Small intestine (tissue), 7 donors: Measurements from ENCODE around the gene CLC. TPM values are rescaled to one million over a fixed set of nuclear protein-coding genes. Genes with fewer than 3 reads are reported as not detected.

Experiments
- DNase-seq, 2 donors: peaks; one replicate each; pipeline versions ENCODE4 v3.0.0 to v3.0.0-alpha.2; 2013
- FAIRE-seq: peaks from 2 replicates; lab custom pipeline; 2012; peaks lifted over from hg19 to GRCh38; lab: Jason Lieb, UNC
- H3K27ac ChIP-seq, 3 donors: one replicate each; pipeline ENCODE4 v1.5.1; 2013; ENCODE audit warnings: low read length in 2 of 3, mild to moderate bottlenecking in 2 of 3, control low read depth in 1 of 3, inconsistent platforms in 1 of 3, low read depth in 1 of 3, moderate library complexity in 1 of 3
- H3K27me3 ChIP-seq, 3 donors: one replicate each; pipeline ENCODE4 v1.6.1; 2013; ENCODE audit warnings: low read length in 3 of 3, inconsistent platforms in 1 of 3; ENCODE audit not compliant: control insufficient read depth in 3 of 3, insufficient read depth in 3 of 3
- H3K36me3 ChIP-seq, 3 donors: one replicate each; pipeline ENCODE4 v1.6.1; 2013; ENCODE audit warnings: low read length in 3 of 3, inconsistent platforms in 1 of 3, low read depth in 1 of 3, mild to moderate bottlenecking in 1 of 3, moderate library complexity in 1 of 3; ENCODE audit not compliant: control insufficient read depth in 3 of 3, insufficient read depth in 2 of 3
- H3K4me1 ChIP-seq, 3 donors: one replicate each; pipeline ENCODE4 v1.6.1; 2013; ENCODE audit warnings: low read length in 2 of 3, inconsistent platforms in 1 of 3, low read depth in 1 of 3, mild to moderate bottlenecking in 1 of 3, moderate library complexity in 1 of 3; ENCODE audit not compliant: control insufficient read depth in 3 of 3, insufficient read depth in 2 of 3
- H3K4me3 ChIP-seq, 3 donors: one replicate each; pipeline ENCODE4 v1.5.1; 2013; ENCODE audit warnings: low read length in 3 of 3, control low read depth in 1 of 3, inconsistent platforms in 1 of 3, low read depth in 1 of 3, mild to moderate bottlenecking in 1 of 3, moderate library complexity in 1 of 3
- H3K9me3 ChIP-seq, 2 donors: one replicate each; pipeline ENCODE4 v1.6.1; 2013; ENCODE audit warnings: low read depth in 1 of 2, low read length in 1 of 2; ENCODE audit not compliant: control insufficient read depth in 2 of 2, insufficient read depth in 1 of 2
- WGBS, 3 donors: extraction: QIAGEN DNeasy Blood & Tissue Kit; methylation state at CpG; one replicate each; pipeline ENCODE4 v1.1.7; 2013; 5-methylcytosine and 5-hydroxymethylcytosine counted together
- polyA plus RNA-seq, 4 donors: library from polyadenylated mRNA; stranded (reverse) in 3 of 4; unstranded in 1 of 4; fragments of 200-250 nt in 3 of 4; fragments of 120-200 nt in 1 of 4; gene quantifications; one replicate each; pipeline versions ENCODE4 v1.2.1 to v1.2.3, GENCODE V29; 2013
- donor health status: healthy with polysubstance abuse.
- donor health status: control.
- donor health status: control.
- donor health status: Bipolar disorder and iron deficiency.
- donor health status: healthy.

CLC gene
- polyA plus RNA-seq, 4 donors = 1.2 to 27.3 TPM; not detected in 2

DNA sequence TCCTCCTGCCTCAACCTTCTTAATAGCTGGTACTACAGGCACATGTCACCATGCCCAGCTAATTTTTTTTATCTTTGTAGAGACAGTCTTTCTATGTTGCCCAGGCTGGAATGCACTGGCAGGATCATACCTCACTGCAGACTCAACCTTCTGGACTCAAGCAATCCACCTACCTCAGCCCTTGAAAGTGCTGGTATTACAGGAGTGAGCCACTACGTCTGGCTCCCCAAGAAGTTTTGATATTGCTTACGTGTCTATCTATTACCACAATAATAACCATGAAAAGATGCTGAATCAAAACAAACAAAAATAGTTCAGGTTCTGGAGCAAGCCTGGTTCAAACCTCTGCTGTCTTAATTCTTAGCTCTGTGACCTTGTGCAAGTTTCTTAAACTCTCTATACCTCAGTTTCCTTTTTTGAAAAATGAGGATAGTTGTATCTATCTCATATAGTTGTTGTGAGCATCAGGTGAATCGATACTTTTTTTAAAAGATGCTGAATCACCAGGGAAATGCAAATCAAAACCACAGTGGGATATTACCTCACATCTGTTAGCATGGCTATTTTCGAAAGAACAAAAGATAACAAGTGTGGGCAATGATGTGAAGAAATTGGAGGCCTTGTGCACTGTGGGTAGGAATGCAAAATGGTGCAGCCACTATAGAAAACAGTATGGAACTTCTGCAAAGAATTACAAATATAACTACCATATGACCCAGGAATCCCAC lies 21.8 kb upstream of the CLC start:
- no peak for DNase-seq
- H3K9me3 ChIP-seq = no peaks in the 10 kb centered on the region
- no peak for FAIRE-seq
- no peaks in the 10 kb centered on the region for H3K4me1 ChIP-seq
- WGBS, 3 donors = 56 to 64% (median 59%) methylated on average over 4 of the region's 4 CpGs
- no peak overlapping the region for H3K4me3 ChIP-seq
- no peaks in the 10 kb centered on the region for H3K36me3 ChIP-seq
- H3K27ac ChIP-seq = no peak overlapping the region
- H3K27me3 ChIP-seq = peaks cover 0 to 2% (median 0%) of the 10 kb centered on the region in 3 donors

DNA sequence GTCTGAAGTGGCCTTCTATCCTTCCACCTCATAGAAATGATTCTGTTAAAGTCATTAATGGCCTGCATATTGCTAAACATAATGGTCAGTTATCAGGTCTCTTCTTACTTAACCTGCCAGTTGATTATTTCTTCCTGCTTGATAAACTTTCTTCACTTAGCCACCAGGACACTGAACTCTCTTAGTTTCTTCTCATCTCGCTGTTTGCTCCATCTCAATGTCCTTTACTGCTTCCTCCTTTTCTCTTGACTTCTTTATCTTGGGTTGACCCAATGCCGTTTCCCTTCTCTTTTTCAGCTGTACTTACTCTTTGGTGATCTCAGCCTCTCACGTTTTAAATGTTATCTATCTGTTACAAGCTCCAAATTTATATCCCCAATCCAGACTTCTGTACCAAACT lies 17.1 kb upstream of the CLC start:
- no peak overlapping the region for H3K4me3 ChIP-seq
- DNase-seq (no peak), FAIRE-seq (no peak)
- H3K4me1 ChIP-seq = no peaks in the 10 kb centered on the region
- H3K27ac ChIP-seq = no peak overlapping the region
- WGBS, 3 donors = 49 to 51% (median 50%) methylated on average over 3 of the region's 3 CpGs
- H3K36me3 ChIP-seq = no peaks in the 10 kb centered on the region
- H3K27me3 ChIP-seq = peaks cover 0 to 4% (median 0%) of the 10 kb centered on the region in 3 donors
- H3K9me3 ChIP-seq = no peaks in the 10 kb centered on the region

DNA sequence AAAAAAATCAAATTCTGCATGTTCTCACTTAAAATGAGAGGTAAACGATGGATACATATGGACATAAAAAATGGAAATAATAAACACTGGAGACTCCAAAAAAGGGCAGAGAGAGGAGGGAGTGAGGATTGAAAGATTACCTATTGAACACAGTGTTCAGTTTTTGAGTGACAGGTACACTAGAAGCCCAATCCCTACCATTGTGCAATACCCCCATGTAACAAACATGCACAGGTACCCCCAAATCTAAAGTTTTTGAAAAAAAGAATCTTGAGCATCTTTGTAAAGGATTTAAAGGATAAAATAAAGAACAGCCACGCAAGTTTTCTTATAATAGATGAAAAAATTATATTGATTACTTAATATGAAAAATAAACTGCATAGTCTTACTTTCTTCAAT lies 16.7 kb upstream of the CLC start:
- no peak overlapping the region for H3K27ac ChIP-seq
- no peaks in the 10 kb centered on the region for H3K9me3 ChIP-seq
- H3K4me1 ChIP-seq = no peaks in the 10 kb centered on the region
- H3K27me3 ChIP-seq = peaks cover 0 to 5% (median 0%) of the 10 kb centered on the region in 3 donors
- WGBS, 3 donors = 70 to 82% (median 78%) methylated on average over 2 of the region's 2 CpGs
- no peaks in the 10 kb centered on the region for H3K36me3 ChIP-seq
- no peak overlapping the region for H3K4me3 ChIP-seq
- DNase-seq (no peak), FAIRE-seq (no peak)

DNA sequence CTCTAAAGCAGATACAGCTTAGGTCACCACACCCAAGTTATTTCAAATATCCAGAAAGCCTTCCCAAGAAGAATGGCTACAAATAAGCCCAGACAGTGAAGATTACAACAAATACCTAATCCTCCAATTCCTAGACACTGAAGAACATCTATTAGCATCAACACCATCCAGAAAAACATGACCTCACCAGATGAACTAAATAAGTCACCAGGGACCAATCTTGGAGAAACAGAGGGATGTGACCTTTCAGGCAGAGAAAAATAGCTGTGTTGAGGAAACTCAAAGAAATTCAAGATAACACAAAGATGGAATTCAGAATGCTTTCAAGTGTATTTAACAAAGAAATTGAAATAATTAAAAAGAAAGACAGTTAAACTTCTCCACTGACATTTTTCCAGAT lies 15.0 kb upstream of the CLC start:
- H3K9me3 ChIP-seq = no peaks in the 10 kb centered on the region
- DNase-seq (no peak), FAIRE-seq (no peak)
- no peak overlapping the region for H3K27ac ChIP-seq
- peaks cover 0 to 5% (median 0%) of the 10 kb centered on the region in 3 donors for H3K27me3 ChIP-seq
- H3K36me3 ChIP-seq = no peaks in the 10 kb centered on the region
- H3K4me1 ChIP-seq = no peaks in the 10 kb centered on the region
- no peak overlapping the region for H3K4me3 ChIP-seq

DNA sequence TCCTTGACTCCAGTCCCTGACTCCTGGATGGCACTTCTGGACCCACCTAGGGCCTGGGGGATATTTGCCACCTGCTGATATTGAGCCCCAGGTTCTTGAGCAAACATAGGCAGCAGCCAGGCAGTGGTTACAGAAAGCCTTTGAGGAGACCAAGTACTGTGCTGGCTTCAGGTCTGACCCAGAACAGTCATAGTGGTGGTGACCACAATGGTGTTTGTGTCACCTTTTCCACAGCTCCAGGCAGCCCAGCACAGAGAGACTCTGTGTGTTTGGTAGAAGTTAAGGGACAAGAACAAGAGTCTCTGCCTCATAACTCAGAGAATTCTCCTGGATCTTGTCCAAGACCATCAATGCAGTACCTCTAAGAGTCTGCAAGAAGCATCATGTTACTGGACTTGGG lies 14.6 kb upstream of the CLC start:
- H3K4me3 ChIP-seq = no peak overlapping the region
- no peaks in the 10 kb centered on the region for H3K36me3 ChIP-seq
- DNase-seq (no peak), FAIRE-seq (no peak)
- no peaks in the 10 kb centered on the region for H3K4me1 ChIP-seq
- H3K27me3 ChIP-seq = peaks cover 0 to 5% (median 0%) of the 10 kb centered on the region in 3 donors
- no peaks in the 10 kb centered on the region for H3K9me3 ChIP-seq
- no peak overlapping the region for H3K27ac ChIP-seq

DNA sequence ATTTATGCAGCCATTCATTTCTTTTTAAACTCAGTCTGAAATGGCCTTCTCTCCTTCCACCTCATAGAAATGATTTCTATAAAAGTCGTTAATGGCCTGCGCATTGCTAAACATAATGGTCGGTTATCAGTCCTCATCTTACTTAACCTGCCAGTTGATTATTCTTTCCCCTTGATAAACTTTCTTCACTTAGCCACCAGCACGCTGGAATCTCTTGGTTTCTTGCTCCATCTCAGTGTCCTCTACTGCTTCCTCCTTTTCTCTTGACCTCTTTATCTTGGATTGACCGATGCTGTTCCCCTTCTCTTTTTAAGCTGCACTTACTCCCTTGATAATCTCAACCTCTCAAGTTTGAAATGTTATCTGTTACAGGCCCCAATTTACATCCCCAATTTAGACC lies 12.2 kb upstream of the CLC start:
- FAIRE-seq = no peak
- no peak for DNase-seq
- Histone ChIP-seq H3K4me1 (no peaks in the 10 kb centered on the region), H3K36me3 (no peaks in the 10 kb centered on the region), H3K4me3 (no peak overlapping the region), H3K27ac (no peak overlapping the region), H3K27me3 (peaks cover 0 to 5% (median 0%) of the 10 kb centered on the region in 3 donors), H3K9me3 (no peaks in the 10 kb centered on the region)
- WGBS, 3 donors = 76 to 80% (median 77%) methylated on average over 5 of the region's 5 CpGs

DNA sequence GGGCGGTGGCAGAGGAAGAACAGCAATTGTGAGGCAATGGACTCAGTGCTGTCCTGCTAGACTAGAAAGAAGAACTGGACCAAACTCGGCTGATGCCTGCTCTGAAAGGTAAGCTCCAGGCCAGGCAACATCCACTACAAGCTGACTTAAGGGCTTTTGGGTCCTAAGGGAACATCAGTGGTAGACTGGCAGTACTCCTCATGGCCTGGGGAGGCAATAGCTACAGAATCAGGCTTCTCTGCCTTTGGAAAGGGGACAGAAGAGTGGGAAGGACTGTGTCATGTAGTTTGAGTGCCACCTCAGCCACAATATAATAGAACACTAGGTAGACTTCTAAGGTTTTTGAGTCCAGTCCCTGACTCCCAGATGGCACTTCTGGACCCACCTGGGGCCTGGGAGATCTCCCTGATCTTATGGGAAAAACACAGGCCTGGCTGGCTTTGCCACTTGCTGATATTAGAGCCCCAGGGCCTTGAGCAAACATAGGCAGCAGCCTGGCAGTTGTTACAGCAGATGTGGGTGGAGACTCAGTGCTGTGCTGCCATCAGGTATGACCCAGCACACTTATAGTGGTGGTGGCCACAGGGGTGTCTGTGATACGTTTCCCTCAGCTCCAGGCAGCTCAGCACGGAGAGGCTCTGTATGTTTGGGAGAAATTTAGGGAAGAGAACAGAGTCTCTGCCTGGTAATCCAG lies 9.2 kb upstream of the CLC start:
- FAIRE-seq = no peak
- Histone ChIP-seq H3K27ac (no peak overlapping the region), H3K9me3 (no peaks in the 10 kb centered on the region), H3K4me1 (no peaks in the 10 kb centered on the region), H3K4me3 (no peak overlapping the region), H3K36me3 (no peaks in the 10 kb centered on the region), H3K27me3 (peaks cover 0 to 5% (median 0%) of the 10 kb centered on the region in 3 donors)
- DNase-seq = no peak
- WGBS, 3 donors = 60 to 74% (median 71%) methylated on average over 4 of the region's 4 CpGs

DNA sequence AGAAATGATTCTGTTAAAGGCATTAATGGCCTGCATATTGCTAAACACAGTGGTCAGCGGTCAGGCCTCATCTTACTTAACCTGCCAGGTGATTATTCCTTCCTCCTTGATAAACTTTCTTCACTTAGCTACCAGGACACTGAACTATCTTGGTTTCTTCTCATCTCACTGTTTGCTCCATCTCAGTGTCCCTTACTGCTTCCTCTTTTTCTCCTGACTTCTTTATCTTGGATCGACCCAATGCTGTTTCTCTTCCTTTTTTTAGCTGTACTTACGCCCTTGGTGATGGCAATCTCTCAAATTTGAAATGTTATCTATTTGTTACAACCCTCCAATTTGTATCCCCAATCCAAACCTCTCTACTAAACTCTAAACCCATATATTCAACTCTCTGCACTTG lies 7.8 kb upstream of the CLC start:
- Histone ChIP-seq H3K9me3 (no peaks in the 10 kb centered on the region), H3K4me3 (no peak overlapping the region), H3K36me3 (no peaks in the 10 kb centered on the region), H3K27me3 (peaks cover 0 to 5% (median 0%) of the 10 kb centered on the region in 3 donors), H3K27ac (no peak overlapping the region), H3K4me1 (no peaks in the 10 kb centered on the region)
- DNase-seq (no peak), FAIRE-seq (no peak)
- WGBS, 3 donors = 52 to 57% (median 54%) methylated on average over 3 of the region's 3 CpGs
